Loucy (cell line): ENCODE measurements around the gene GAREM1.

Experiments
- EZH2phosphoT487 ChIP-seq: fragments of 200-600 bp; IDR thresholded peaks from 2 replicates; pipeline ENCODE4 v1.6.1; 2018; ENCODE audit warnings: antibody characterized with exemption, mild to moderate bottlenecking, moderate library complexity, borderline replicate concordance
- TF ChIP-seq, protein P1 (sequence below): fragments of 200-600 bp; sonication (generic); conservative IDR thresholded peaks from 2 replicates; pipeline ENCODE4 v1.5.1; 2014; ENCODE audit warnings: mild to moderate bottlenecking, antibody characterized with exemption, low read length

DNA sequence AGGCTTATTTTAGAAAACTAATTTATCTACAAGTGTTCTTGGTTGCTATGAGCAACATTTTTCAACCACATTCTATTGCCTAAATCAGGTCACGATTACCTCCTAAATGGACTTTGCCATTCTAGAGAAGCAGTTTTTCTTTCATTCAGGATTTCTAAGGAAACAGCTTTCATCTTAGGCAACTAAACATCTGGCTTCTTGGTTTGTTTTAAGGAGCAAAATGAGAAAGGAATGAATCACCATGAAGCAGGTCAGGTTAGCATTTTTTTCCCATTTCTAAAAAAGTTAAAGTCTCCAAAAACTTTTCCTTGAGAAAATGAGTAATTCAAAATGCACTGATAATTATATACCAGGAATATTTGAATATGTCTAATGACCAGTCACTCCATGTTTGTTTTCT, 114.8 kb downstream of the GAREM1 start:
- TF ChIP-seq, protein P1, sequence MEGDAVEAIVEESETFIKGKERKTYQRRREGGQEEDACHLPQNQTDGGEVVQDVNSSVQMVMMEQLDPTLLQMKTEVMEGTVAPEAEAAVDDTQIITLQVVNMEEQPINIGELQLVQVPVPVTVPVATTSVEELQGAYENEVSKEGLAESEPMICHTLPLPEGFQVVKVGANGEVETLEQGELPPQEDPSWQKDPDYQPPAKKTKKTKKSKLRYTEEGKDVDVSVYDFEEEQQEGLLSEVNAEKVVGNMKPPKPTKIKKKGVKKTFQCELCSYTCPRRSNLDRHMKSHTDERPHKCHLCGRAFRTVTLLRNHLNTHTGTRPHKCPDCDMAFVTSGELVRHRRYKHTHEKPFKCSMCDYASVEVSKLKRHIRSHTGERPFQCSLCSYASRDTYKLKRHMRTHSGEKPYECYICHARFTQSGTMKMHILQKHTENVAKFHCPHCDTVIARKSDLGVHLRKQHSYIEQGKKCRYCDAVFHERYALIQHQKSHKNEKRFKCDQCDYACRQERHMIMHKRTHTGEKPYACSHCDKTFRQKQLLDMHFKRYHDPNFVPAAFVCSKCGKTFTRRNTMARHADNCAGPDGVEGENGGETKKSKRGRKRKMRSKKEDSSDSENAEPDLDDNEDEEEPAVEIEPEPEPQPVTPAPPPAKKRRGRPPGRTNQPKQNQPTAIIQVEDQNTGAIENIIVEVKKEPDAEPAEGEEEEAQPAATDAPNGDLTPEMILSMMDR = no peak
- TF ChIP-seq EZH2phosphoT487 = no peak
